ENCODE results near the gene SMTNL2. TPM values are rescaled to one million over a fixed set of nuclear protein-coding genes. Genes with fewer than 3 reads are reported as not detected.

The SMTNL2 gene
- total RNA-seq, 4 donors from 2014 or later, result 0.44 to 0.81 (median 0.67) TPM

GRCh38 chr17:4583782-4584100 is 588 bp upstream of the SMTNL2 start:
- 15 to 22% methylated on average over 7 to 12 of the region's 12 CpGs for WGBS, 2 donors
- Histone ChIP-seq H3K4me3 (replicated peaks in 1 of 3) (no peak overlapping the region), H3K27ac (no peak overlapping the region), H3K27me3 (peaks cover 11% of the 10 kb centered on the region), H3K9me3 (no peaks in the 10 kb centered on the region), H3K36me3 (no peaks in the 10 kb centered on the region), H3K4me1 (peaks cover 7 to 13% of the 10 kb centered on the region in 2 donors)
- intact Hi-C loops (cut with DNase I), result no loop called here
- TF ChIP-seq, protein P1, sequence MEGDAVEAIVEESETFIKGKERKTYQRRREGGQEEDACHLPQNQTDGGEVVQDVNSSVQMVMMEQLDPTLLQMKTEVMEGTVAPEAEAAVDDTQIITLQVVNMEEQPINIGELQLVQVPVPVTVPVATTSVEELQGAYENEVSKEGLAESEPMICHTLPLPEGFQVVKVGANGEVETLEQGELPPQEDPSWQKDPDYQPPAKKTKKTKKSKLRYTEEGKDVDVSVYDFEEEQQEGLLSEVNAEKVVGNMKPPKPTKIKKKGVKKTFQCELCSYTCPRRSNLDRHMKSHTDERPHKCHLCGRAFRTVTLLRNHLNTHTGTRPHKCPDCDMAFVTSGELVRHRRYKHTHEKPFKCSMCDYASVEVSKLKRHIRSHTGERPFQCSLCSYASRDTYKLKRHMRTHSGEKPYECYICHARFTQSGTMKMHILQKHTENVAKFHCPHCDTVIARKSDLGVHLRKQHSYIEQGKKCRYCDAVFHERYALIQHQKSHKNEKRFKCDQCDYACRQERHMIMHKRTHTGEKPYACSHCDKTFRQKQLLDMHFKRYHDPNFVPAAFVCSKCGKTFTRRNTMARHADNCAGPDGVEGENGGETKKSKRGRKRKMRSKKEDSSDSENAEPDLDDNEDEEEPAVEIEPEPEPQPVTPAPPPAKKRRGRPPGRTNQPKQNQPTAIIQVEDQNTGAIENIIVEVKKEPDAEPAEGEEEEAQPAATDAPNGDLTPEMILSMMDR (IDR thresholded peaks at IDR 0.05), result no peak
- TF ChIP-seq POLR2A (IDR thresholded peaks at IDR 0.05), result no peak
- DNase-seq, result no peak

DNA sequence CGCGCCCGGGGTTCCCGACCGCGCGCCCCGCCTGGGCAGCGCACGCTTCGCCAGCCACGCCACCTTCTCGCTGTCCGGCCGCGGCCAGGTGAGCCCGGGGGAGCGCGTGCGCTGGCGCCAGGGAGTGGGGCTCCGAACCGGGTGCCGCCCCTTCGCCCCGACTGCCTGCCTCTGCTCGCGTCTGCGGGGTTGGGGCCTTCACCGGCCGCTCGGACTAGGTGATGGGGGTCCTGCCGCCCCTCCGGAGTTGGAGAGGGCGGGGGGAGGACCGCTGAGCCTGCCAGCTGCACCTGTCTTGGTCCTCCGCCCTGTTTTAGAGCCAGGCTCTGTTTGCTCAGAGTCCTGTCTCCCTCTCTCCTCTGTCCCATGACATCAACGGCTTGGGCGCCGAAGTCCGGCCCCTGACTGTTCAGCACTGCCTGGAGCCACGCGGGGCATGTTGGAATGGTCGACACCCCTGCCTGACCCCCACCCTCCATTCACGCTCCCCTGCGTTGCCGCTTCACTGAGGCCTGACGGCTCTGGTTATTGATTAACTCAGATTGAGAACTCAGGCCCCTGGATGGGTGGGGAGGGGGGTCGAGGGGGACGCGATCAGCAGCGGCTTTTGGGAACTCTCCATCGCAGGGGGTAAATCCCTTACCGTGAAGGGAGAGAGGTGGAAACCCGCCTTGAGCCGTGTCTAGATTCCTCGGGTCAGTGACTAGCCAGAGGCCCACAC is 748 bp downstream of the SMTNL2 start:
- no peak overlapping the region for H3K4me3 ChIP-seq (replicated peaks in 1 of 3)
- H3K4me1 ChIP-seq, result peaks cover 7 to 13% of the 10 kb centered on the region in 2 donors
- H3K27me3 ChIP-seq, result peaks cover 11% of the 10 kb centered on the region
- intact Hi-C loops (cut with DNase I), result no loop called here
- DNase-seq, result no peak
- no peak overlapping the region for H3K27ac ChIP-seq
- no peaks in the 10 kb centered on the region for H3K36me3 ChIP-seq
- WGBS, 2 donors, result 45 to 49% methylated on average over 20 of the region's 57 CpGs
- H3K9me3 ChIP-seq, result no peaks in the 10 kb centered on the region
- TF ChIP-seq POLR2A (IDR thresholded peaks at IDR 0.05), result no peak
- TF ChIP-seq, protein P1 (IDR thresholded peaks at IDR 0.05), result no peak

GRCh38 chr17:4585638-4585994 is 1.3 kb downstream of the SMTNL2 start:
- TF ChIP-seq, protein P1 (IDR thresholded peaks at IDR 0.05), result no peak
- TF ChIP-seq POLR2A (IDR thresholded peaks at IDR 0.05), result no peak
- Histone ChIP-seq H3K36me3 (no peaks in the 10 kb centered on the region), H3K4me1 (peaks cover 7 to 13% of the 10 kb centered on the region in 2 donors), H3K4me3 (replicated peaks in 1 of 3) (no peak overlapping the region), H3K27ac (no peak overlapping the region), H3K27me3 (peaks cover 11% of the 10 kb centered on the region), H3K9me3 (no peaks in the 10 kb centered on the region)
- intact Hi-C loops (cut with DNase I), result no loop called here
- WGBS, 2 donors, result 67 to 76% methylated on average over 3 to 4 of the region's 7 CpGs
- DNase-seq, result no peak

GRCh38 chr17:4586043-4586442 is 1.7 kb downstream of the SMTNL2 start:
- H3K27me3 ChIP-seq, result peaks cover 11% of the 10 kb centered on the region
- H3K36me3 ChIP-seq, result no peaks in the 10 kb centered on the region
- no peaks in the 10 kb centered on the region for H3K9me3 ChIP-seq
- H3K4me3 ChIP-seq (replicated peaks in 1 of 3), result no peak overlapping the region
- intact Hi-C loops (cut with DNase I), result no loop called here
- TF ChIP-seq, protein P1 (IDR thresholded peaks at IDR 0.05), result no peak
- TF ChIP-seq POLR2A (IDR thresholded peaks at IDR 0.05), result no peak
- DNase-seq, result no peak
- WGBS, 2 donors, result 84 to 94% methylated on average over 9 of the region's 9 CpGs
- H3K27ac ChIP-seq, result no peak overlapping the region
- peaks cover 7 to 13% of the 10 kb centered on the region in 2 donors for H3K4me1 ChIP-seq

- TF ChIP-seq, protein P1 (IDR thresholded peaks at IDR 0.05), result no peak
- no peak for TF ChIP-seq POLR2A (IDR thresholded peaks at IDR 0.05)
- no peak for DNase-seq
- no peaks in the 10 kb centered on the region for H3K36me3 ChIP-seq
- 93% methylated on average over 7 of the region's 7 CpGs; no CpG with 5 or more reads in 1 of the 2 donors for WGBS, 2 donors
- no peaks in the 10 kb centered on the region for H3K9me3 ChIP-seq
- no peak overlapping the region for H3K4me3 ChIP-seq (replicated peaks in 1 of 3)
- peaks cover 7 to 13% of the 10 kb centered on the region in 2 donors for H3K4me1 ChIP-seq
- no peak overlapping the region for H3K27ac ChIP-seq
- intact Hi-C loops (cut with DNase I), result no loop called here
- H3K27me3 ChIP-seq, result peaks cover 11% of the 10 kb centered on the region
These were observed 2.9 kb downstream of the SMTNL2 start for GRCh38 chr17:4587195-4587594.
